HL-60/S4 treated with phorbol 12-myristate 13-acetate at 8.2 ng/mL for 4 days and 3 days (cell line): ENCODE results near the gene AMZ1.

ENCODE experiments used
- in situ Hi-C: fragments of 300-500 bp; cut with MboI; formaldehyde crosslinking; loops from 2 replicates; pipeline ENCODE4 v1.15.0; 2022; ENCODE audit warnings: low sequenced_read_pairs

Gene AMZ1

GRCh38 chr7:2764621-2765020, 76.6 kb downstream of the AMZ1 start:
- in situ Hi-C loops: no loop called here
